Caco-2 (cell line): ENCODE data around the gene PRDM1. TPM values are rescaled to one million over a fixed set of nuclear protein-coding genes. Genes with fewer than 3 reads are reported as not detected.
"Not testable (repeated sequence)": the region's sequence is repeated elsewhere in the genome, so short reads cannot be mapped to it uniquely, and the experiment has no call there.

Experiments
- BruUV-seq: library from RNA; stranded (reverse); fragments of 400-500 nt; replicated peaks from 2 replicates; lab custom pipeline; 2021; lab: Mats Ljungman, UMichigan
- CTCF ChIA-PET: fragments of 300-600 bp; sonication (Branson Sonifier 250); formaldehyde crosslinking; loops from one replicate; lab custom pipeline; 2022; ENCODE audit warnings: antibody characterized with exemption; lab: Charles Lee
- POLR2A ChIA-PET: fragments of 300-600 bp; sonication (Branson Sonifier 250); formaldehyde crosslinking; loops from one replicate; lab custom pipeline; 2022; ENCODE audit warnings: antibody characterized with exemption; lab: Charles Lee
- DNase-seq, 2 experiments: peaks; one replicate each; pipeline versions ENCODE4 v3.0.0 to v3.0.0-alpha.2; 2020 to 2022
- H3K27me3 ChIP-seq: replicated peaks from 2 replicates; pipeline ENCODE4 v1.6.0; 2011; ENCODE audit warnings: low read length; ENCODE audit not compliant: control insufficient read depth, insufficient read depth
- H3K36me3 ChIP-seq: 2 replicates; pipeline ENCODE4 v1.5.1; 2011; ENCODE audit warnings: low read length; ENCODE audit not compliant: control insufficient read depth, insufficient read depth
- H3K4me1 ChIP-seq: fragments of 250-450 bp; sonication (Bioruptor Pico); 2 replicates; pipeline ENCODE4 v1.5.1; 2020; ENCODE audit warnings: mild to moderate bottlenecking
- H3K4me3 ChIP-seq: 2 replicates; pipeline ENCODE4 v1.5.1; 2011; ENCODE audit warnings: low read depth, mild to moderate bottlenecking, control low read depth, low read length
- H3K9me3 ChIP-seq: fragments of 250-450 bp; sonication (Bioruptor Pico); 2 replicates; pipeline ENCODE4 v1.5.1; 2020; ENCODE audit warnings: mild to moderate bottlenecking, moderate library complexity
- H3K27ac Mint-ChIP-seq: one replicate; pipeline ENCODE4 v1.8.0; 2022; ENCODE audit warnings: mixed read lengths; ENCODE audit not compliant: unreplicated experiment
- H3K27me3 Mint-ChIP-seq: one replicate; pipeline ENCODE4 v1.8.0; 2022; ENCODE audit warnings: mixed read lengths; ENCODE audit not compliant: insufficient read depth, unreplicated experiment
- H3K36me3 Mint-ChIP-seq: one replicate; pipeline ENCODE4 v1.8.0; 2022; ENCODE audit warnings: mild to moderate bottlenecking, mixed read lengths; ENCODE audit not compliant: insufficient read depth, unreplicated experiment
- H3K4me1 Mint-ChIP-seq: one replicate; pipeline ENCODE4 v1.8.0; 2022; ENCODE audit warnings: low read depth, mixed read lengths; ENCODE audit not compliant: unreplicated experiment
- H3K4me3 Mint-ChIP-seq: one replicate; pipeline ENCODE4 v1.8.0; 2022; ENCODE audit warnings: mild to moderate bottlenecking, moderate library complexity, mixed read lengths; ENCODE audit not compliant: unreplicated experiment
- H3K9me3 Mint-ChIP-seq: one replicate; pipeline ENCODE4 v1.8.0; 2022; ENCODE audit warnings: mixed read lengths; ENCODE audit not compliant: unreplicated experiment
- CTCF ChIP-seq, 2 experiments: fragments of 200-600 bp in 1 of 2; IDR thresholded peaks; 1 replicate in 1 of 2; 2 replicates in 1 of 2; pipeline versions ENCODE4 v1.5.1 to v1.8.0; 2011 to 2022; ENCODE audit warnings: antibody characterized with exemption in 1 of 2, control low read depth in 1 of 2, inconsistent platforms in 1 of 2, low read depth in 1 of 2, low read length in 1 of 2, mild to moderate bottlenecking in 1 of 2, moderate library complexity in 1 of 2; ENCODE audit not compliant: insufficient read depth in 1 of 2, severe bottlenecking in 1 of 2, unreplicated experiment in 1 of 2
- intact Hi-C: fragments of 100-400 bp; cut with micrococcal nuclease; formaldehyde crosslinking; loops from one replicate; pipeline ENCODE4 v1.10.0; 2022; ENCODE audit not compliant: unreplicated experiment
- total RNA-seq: library from RNA; stranded (reverse); gene quantifications from 2 replicates; pipeline ENCODE4 v1.2.3, GENCODE V29; 2022

PRDM1 gene
- total RNA-seq, 1 experiment from 2014 or later = 10.4 TPM

- no peaks in the 10 kb centered on the region for H3K4me1 Mint-ChIP-seq
- no peaks in the 10 kb centered on the region for H3K36me3 Mint-ChIP-seq
- DNase-seq = no peak
- no peak overlapping the region for H3K4me3 Mint-ChIP-seq
- Histone ChIP-seq H3K4me1 (no peaks in the 10 kb centered on the region), H3K4me3 (no peak overlapping the region), H3K27me3 (no peaks in the 10 kb centered on the region), H3K36me3 (no peaks in the 10 kb centered on the region), H3K9me3 (no peaks in the 10 kb centered on the region)
- TF ChIP-seq CTCF (IDR thresholded peaks at IDR 0.05; ENCODE audit: insufficient read depth in 1 of 2, low read depth in 1 of 2, low read length in 1 of 2, severe bottlenecking in 1 of 2, unreplicated experiment in 1 of 2) = no peak
- POLR2A ChIA-PET = no interaction called here
- BruUV-seq = no TSS peak
- CTCF ChIA-PET = no interaction called here
- no peak overlapping the region for H3K27ac Mint-ChIP-seq
- no peaks in the 10 kb centered on the region for H3K9me3 Mint-ChIP-seq
- intact Hi-C loops = no loop called here
- no peaks in the 10 kb centered on the region for H3K27me3 Mint-ChIP-seq
Measured at GRCh38 chr6:106146852-106147351, 60.8 kb downstream of the PRDM1 start.

DNA sequence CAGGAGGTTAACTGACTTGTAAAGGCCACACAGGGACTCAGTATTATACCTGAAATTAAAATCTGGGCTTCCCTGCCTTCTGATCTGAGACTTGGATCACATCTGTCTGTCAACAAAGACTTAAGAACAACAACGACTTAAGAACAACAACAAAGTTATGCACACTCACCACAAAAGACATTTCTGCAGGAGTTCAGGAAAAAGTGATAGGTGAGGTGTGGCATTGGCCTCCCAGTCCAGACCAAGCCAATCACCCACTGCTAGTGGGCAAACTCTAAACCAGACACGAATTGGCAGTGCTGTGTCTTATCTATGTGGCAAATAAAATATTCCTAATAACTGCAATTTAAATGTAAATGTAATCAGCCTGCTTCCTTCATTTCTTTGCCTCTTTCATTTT, 61.3 kb downstream of the PRDM1 start:
- H3K27ac Mint-ChIP-seq = no peak overlapping the region
- H3K27me3 Mint-ChIP-seq = no peaks in the 10 kb centered on the region
- Histone ChIP-seq H3K36me3 (no peaks in the 10 kb centered on the region), H3K27me3 (no peaks in the 10 kb centered on the region), H3K4me3 (no peak overlapping the region), H3K9me3 (no peaks in the 10 kb centered on the region), H3K4me1 (no peaks in the 10 kb centered on the region)
- no peak for DNase-seq
- BruUV-seq = no TSS peak
- H3K4me1 Mint-ChIP-seq = no peaks in the 10 kb centered on the region
- H3K36me3 Mint-ChIP-seq = no peaks in the 10 kb centered on the region
- no peak for TF ChIP-seq CTCF (IDR thresholded peaks at IDR 0.05; ENCODE audit: insufficient read depth in 1 of 2, low read depth in 1 of 2, low read length in 1 of 2, severe bottlenecking in 1 of 2, unreplicated experiment in 1 of 2)
- CTCF ChIA-PET = no interaction called here
- intact Hi-C loops = no loop called here
- POLR2A ChIA-PET = no interaction called here
- H3K9me3 Mint-ChIP-seq = no peaks in the 10 kb centered on the region
- H3K4me3 Mint-ChIP-seq = no peak overlapping the region

DNA sequence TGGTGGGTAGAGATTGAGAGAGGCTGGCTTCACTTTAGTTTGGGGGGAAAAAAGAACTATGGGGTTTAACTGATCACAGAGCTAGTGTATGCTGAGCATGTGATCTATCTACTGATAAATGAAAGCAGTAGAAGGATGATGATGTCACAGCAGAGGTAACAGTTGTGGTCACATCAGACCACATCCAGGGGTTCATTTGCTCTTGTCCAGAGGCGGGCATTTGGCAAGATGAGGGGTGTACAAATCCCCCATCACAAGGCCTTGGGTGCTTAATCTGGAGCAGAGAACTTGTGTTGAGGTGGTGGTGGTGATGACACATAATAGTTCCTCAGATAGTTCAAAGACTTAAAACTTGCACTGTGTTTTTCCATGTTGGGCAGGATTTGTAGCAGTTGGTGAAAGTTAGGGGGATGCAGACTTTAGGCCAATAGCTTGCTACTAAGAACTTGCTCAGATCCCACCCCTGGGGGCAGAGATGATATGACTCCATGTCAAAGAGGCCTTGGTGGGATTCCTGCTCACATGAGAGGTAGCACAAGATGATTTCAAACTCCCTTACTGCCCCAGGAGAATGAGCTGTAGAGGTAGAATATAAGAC, 63.4 kb downstream of the PRDM1 start:
- Mint-ChIP-seq H3K27me3 (no peaks in the 10 kb centered on the region), H3K36me3 (no peaks in the 10 kb centered on the region), H3K4me3 (no peak overlapping the region), H3K9me3 (no peaks in the 10 kb centered on the region), H3K4me1 (no peaks in the 10 kb centered on the region), H3K27ac (no peak overlapping the region)
- no peaks in the 10 kb centered on the region for H3K36me3 ChIP-seq
- CTCF ChIA-PET = no interaction called here
- no peak overlapping the region for H3K4me3 ChIP-seq
- no peak for TF ChIP-seq CTCF (IDR thresholded peaks at IDR 0.05; ENCODE audit: insufficient read depth in 1 of 2, low read depth in 1 of 2, low read length in 1 of 2, severe bottlenecking in 1 of 2, unreplicated experiment in 1 of 2)
- no TSS peak for BruUV-seq
- no peaks in the 10 kb centered on the region for H3K27me3 ChIP-seq
- no peaks in the 10 kb centered on the region for H3K4me1 ChIP-seq
- no peaks in the 10 kb centered on the region for H3K9me3 ChIP-seq
- POLR2A ChIA-PET = no interaction called here
- intact Hi-C loops = no loop called here
- no peak for DNase-seq

- intact Hi-C loops, H3K36me3 Mint-ChIP-seq, H3K4me1 Mint-ChIP-seq, DNase-seq, H3K27me3 Mint-ChIP-seq, H3K36me3 ChIP-seq, POLR2A ChIA-PET, H3K9me3 ChIP-seq, BruUV-seq, H3K9me3 Mint-ChIP-seq, H3K4me3 ChIP-seq, H3K4me3 Mint-ChIP-seq, H3K27ac Mint-ChIP-seq, H3K27me3 ChIP-seq, CTCF ChIA-PET, H3K4me1 ChIP-seq: not testable (repeated sequence)
Measured at GRCh38 chr6:106152476-106152875, 66.3 kb downstream of the PRDM1 start.
